A673 (cell line): ENCODE results near the gene SLMAP. TPM values are rescaled to one million over a fixed set of nuclear protein-coding genes. Genes with fewer than 3 reads are reported as not detected.
A peak's percentile ranks its signal among the peaks of the same experiment; 100 is the strongest.

Source experiments
- BruUV-seq: library from RNA; stranded (reverse); fragments of 400-500 nt; replicated peaks from 2 replicates; lab custom pipeline; 2021; lab: Mats Ljungman, UMichigan
- CTCF ChIA-PET: fragments of 300-600 bp; sonication (Branson Sonifier 250); formaldehyde crosslinking; loops from one replicate; lab custom pipeline; 2022; ENCODE audit warnings: antibody characterized with exemption; lab: Charles Lee
- POLR2A ChIA-PET: fragments of 300-600 bp; sonication (Branson Sonifier 250); formaldehyde crosslinking; loops from one replicate; lab custom pipeline; 2022; ENCODE audit warnings: antibody characterized with exemption; ENCODE audit not compliant: low non-redundant PET; lab: Charles Lee
- DNase-seq: peaks from one replicate; pipeline ENCODE4 v3.0.0-alpha.2; 2015; ENCODE audit warnings: low spot score
- H3K27ac ChIP-seq: fragments of 200-600 bp; sonication (generic); 2 replicates; pipeline ENCODE4 v1.5.1; 2016; ENCODE audit warnings: mixed run types, low read depth, mild to moderate bottlenecking, mixed read lengths, antibody characterized with exemption, low read length; ENCODE audit not compliant: poor library complexity, severe bottlenecking
- H3K27me3 ChIP-seq: fragments of 200-600 bp; sonication (generic); replicated peaks from 2 replicates; pipeline ENCODE4 v1.6.1; 2017; ENCODE audit warnings: mixed run types, low read depth, mild to moderate bottlenecking, mixed read lengths, antibody characterized with exemption, low read length; ENCODE audit not compliant: insufficient read depth, poor library complexity
- H3K36me3 ChIP-seq: fragments of 200-600 bp; sonication (generic); 2 replicates; pipeline ENCODE4 v1.6.1; 2016; ENCODE audit warnings: mixed run types, mild to moderate bottlenecking, mixed read lengths, antibody characterized with exemption, low read length; ENCODE audit not compliant: insufficient read depth, poor library complexity, severe bottlenecking
- H3K4me1 ChIP-seq: fragments of 200-600 bp; sonication (generic); 2 replicates; pipeline ENCODE4 v1.6.1; 2017; ENCODE audit warnings: mixed run types, mild to moderate bottlenecking, mixed read lengths, antibody characterized with exemption, low read length; ENCODE audit not compliant: insufficient read depth, poor library complexity, severe bottlenecking
- H3K4me3 ChIP-seq: fragments of 200-600 bp; sonication (generic); 2 replicates; pipeline ENCODE4 v1.5.1; 2016; ENCODE audit warnings: low read depth, mixed run types, mild to moderate bottlenecking, mixed read lengths, low read length; ENCODE audit not compliant: poor library complexity, severe bottlenecking
- H3K9me3 ChIP-seq: fragments of 200-600 bp; sonication (generic); 2 replicates; pipeline ENCODE4 v1.6.1; 2016; ENCODE audit warnings: mixed run types, low read depth, mild to moderate bottlenecking, mixed read lengths, antibody characterized with exemption, low read length; ENCODE audit not compliant: poor library complexity, severe bottlenecking
- EZH2 ChIP-seq: fragments of 200-600 bp; sonication (generic); IDR thresholded peaks from 2 replicates; pipeline ENCODE4 v1.6.1; 2017; ENCODE audit warnings: borderline replicate concordance, low read depth, mild to moderate bottlenecking, mixed read lengths, antibody characterized with exemption, low read length; ENCODE audit not compliant: poor library complexity, severe bottlenecking
- intact Hi-C: fragments of 100-400 bp; cut with micrococcal nuclease; formaldehyde crosslinking; loops from one replicate; pipeline ENCODE4 v1.10.0; 2022; ENCODE audit not compliant: unreplicated experiment
- total RNA-seq: library from RNA; stranded (reverse); gene quantifications from 2 replicates; pipeline ENCODE4 v1.2.3, GENCODE V29; 2021
- TF ChIP-seq, protein P1 (sequence below): fragments of 300-800, 200-600 bp; sonication (generic); conservative IDR thresholded peaks from 2 replicates; pipeline ENCODE4 v1.5.1; 2017; ENCODE audit warnings: low read depth, mild to moderate bottlenecking, antibody characterized with exemption, low read length, moderate library complexity, mixed read lengths

The SLMAP gene
- total RNA-seq, 1 experiment from 2014 or later = 32.4 TPM

DNA sequence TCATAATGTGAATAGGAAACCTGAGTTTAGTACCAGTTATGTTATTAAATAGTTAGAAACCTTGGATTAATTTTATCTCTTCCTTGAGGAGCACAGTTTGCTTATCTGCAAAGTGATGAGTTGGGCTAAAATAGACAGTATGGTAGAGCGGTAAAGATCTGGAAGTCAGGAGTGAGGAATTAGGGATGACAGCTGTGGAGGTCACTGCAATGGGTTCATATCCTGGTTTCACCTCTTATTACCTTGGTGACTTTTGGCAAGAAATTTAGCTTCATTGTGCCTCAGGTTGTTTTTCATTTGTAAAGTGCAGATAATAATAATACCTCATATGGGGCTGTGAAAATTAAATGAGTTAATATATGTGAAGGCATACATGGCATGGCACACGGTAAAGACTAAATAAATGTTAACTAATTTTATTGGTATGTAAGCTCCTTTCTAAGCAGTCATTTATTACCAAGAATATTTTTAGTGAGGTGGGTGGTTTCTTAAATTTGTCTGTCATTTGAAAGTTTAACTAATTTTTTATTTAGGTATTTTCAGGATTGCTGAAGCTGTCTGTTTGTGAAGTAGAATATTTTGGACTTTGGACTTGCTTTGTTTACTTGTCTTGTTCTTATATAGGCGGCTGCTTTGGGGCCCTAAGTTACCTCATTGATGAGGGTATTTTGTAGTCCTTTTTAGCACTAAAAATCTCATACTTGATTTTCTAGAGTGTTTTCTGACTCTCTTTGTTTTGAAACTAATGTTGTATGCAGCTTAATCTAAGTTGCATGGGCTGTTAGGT is 41.8 kb downstream of the SLMAP start:
- CTCF ChIA-PET = no interaction called here
- no TSS peak for BruUV-seq

DNA sequence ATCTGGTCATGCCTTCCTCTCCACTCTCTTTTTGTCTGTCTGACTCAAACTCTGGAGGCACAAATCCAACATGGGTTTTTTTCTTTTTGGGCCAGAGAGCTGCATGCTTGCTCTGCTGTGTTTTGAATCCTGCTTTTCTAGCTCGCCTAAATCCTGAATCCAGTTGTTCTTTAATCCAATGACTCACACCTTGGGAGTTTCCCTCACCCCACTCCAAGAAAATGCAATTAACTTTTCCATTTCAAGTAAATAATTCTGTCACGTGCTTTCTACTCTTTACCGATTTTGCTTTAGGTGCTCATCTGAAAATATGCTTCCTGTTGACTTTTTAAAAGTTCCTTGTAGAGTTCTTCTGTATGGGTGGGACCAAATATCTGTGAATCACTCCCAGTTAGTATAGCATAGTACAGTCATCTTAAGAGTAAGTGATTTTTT is 47.6 kb downstream of the SLMAP start:
- BruUV-seq = no TSS peak

More for the DNA sequence above, 41.8 kb downstream of the SLMAP start:
- H3K36me3 ChIP-seq = no peaks in the 10 kb centered on the region
- H3K27ac ChIP-seq = no peak overlapping the region
- no peak overlapping the region for H3K4me3 ChIP-seq
- POLR2A ChIA-PET = no interaction called here
- no peaks in the 10 kb centered on the region for H3K27me3 ChIP-seq
- no peak for DNase-seq
- intact Hi-C loops = no loop called here
- H3K9me3 ChIP-seq = no peaks in the 10 kb centered on the region
- no peak for TF ChIP-seq EZH2
- TF ChIP-seq, protein P1, sequence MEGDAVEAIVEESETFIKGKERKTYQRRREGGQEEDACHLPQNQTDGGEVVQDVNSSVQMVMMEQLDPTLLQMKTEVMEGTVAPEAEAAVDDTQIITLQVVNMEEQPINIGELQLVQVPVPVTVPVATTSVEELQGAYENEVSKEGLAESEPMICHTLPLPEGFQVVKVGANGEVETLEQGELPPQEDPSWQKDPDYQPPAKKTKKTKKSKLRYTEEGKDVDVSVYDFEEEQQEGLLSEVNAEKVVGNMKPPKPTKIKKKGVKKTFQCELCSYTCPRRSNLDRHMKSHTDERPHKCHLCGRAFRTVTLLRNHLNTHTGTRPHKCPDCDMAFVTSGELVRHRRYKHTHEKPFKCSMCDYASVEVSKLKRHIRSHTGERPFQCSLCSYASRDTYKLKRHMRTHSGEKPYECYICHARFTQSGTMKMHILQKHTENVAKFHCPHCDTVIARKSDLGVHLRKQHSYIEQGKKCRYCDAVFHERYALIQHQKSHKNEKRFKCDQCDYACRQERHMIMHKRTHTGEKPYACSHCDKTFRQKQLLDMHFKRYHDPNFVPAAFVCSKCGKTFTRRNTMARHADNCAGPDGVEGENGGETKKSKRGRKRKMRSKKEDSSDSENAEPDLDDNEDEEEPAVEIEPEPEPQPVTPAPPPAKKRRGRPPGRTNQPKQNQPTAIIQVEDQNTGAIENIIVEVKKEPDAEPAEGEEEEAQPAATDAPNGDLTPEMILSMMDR = no peak
- H3K4me1 ChIP-seq = peaks cover 14% of the 10 kb centered on the region

DNA sequence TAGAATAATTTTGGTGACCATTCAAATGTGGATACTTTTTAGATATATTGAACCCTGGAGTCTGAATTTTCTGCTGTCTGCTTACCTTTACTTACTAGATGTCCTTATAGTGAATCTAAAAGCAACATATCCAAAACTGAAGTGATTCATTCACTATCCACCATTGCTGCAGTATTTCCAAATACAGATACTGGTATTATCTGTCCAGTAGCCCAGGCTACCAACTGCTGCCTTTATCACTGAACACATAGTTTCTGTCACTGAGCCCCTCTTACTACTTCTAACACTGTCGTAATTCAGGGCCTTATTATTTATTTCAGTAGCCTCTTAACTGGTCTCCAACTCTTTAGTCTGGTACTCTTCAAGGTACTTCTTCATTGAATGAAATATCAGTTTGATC is 49.2 kb downstream of the SLMAP start:
- no peak overlapping the region for H3K4me3 ChIP-seq
- POLR2A ChIA-PET = no interaction called here
- CTCF ChIA-PET = no interaction called here
- BruUV-seq = no TSS peak
- H3K9me3 ChIP-seq = no peaks in the 10 kb centered on the region
- no peak for DNase-seq
- TF ChIP-seq, protein P1 = no peak
- TF ChIP-seq EZH2 = no peak
- intact Hi-C loops = no loop called here
- peaks cover 19% of the 10 kb centered on the region for H3K4me1 ChIP-seq
- no peaks in the 10 kb centered on the region for H3K27me3 ChIP-seq
- H3K36me3 ChIP-seq = no peaks in the 10 kb centered on the region
- H3K27ac ChIP-seq = no peak overlapping the region

More for the DNA sequence above, 47.6 kb downstream of the SLMAP start:
- no peaks in the 10 kb centered on the region for H3K9me3 ChIP-seq
- no peaks in the 10 kb centered on the region for H3K36me3 ChIP-seq
- H3K4me3 ChIP-seq = no peak overlapping the region
- intact Hi-C loops = no loop called here
- ChIA-PET POLR2A (no interaction called here), CTCF (interaction anchor here (0.7 kb wide), 1 partner anchor 691 kb away, joined by 3 read pairs; no protein-coding TSS in a partner anchor)
- peaks cover 19% of the 10 kb centered on the region for H3K4me1 ChIP-seq
- no peak for TF ChIP-seq EZH2
- TF ChIP-seq, protein P1 = no peak
- H3K27me3 ChIP-seq = no peaks in the 10 kb centered on the region
- H3K27ac ChIP-seq = no peak overlapping the region
- peak; percentile 70 for DNase-seq
